ENCODE results near the gene MRPS24.

The MRPS24 gene

DNA sequence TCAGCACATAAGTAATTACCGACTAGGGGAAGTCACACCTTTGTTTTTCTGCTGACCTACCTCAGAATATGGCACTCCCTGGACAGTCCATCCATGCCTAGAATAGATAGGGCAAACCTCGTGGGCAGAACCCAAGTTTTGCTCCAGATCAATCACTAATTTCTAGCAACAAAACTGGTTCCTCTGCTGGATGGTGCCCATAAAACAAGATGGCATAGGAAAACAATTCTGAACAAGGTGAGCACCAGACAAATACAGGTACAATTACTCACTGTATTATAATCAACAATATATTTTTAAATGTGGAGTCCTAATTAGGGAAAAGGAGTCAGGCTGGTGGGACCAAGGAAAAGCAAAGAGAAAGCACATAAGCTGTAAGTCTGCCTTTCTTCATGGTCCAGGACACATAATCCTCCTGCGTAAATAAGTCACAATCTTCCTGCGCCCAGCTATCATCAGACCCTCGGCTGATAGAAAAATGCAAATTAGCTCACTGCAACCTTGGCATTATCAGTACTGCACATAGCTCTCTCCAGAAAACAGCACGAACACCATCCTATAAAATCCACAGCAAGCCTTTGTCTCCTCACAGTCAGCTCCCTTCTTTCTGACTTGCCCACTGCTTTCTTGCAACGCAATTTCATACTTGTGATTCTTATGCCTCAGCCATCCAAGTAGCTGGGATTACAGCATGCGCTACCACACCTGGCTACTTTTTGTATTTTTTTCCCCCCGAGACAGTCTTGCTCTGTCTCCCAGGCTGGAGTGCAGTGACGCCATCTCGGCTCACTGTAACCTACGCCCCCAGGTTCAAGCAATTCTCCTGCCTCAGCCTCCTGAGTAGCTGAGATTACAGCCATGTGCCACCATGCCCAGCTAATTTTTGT lies 22.0 kb upstream of the MRPS24 start:
- Histone ChIP-seq H3K27me3 (ENCODE audit: insufficient read depth, low read length, poor library complexity) (no peaks in the 10 kb centered on the region), H4K20me1 (ENCODE audit: insufficient read depth, low read length) (peaks cover 32% of the 10 kb centered on the region; the same call in 1 of the 2 replicates), H2AFZ (ENCODE audit: low read depth, low read length) (no peak overlapping the region), H3K79me2 (ENCODE audit: insufficient read depth, low read length) (peaks cover 84% of the 10 kb centered on the region), H3K4me3 (ENCODE audit: low read depth in 1 of 2, low read length in 2 of 2) (no peak overlapping the region), H3K4me1 (ENCODE audit: insufficient read depth, low read length) (no peaks in the 10 kb centered on the region), H3K9me3 (ENCODE audit: insufficient read depth, low read length, severe bottlenecking) (no peaks in the 10 kb centered on the region), H3K36me3 (ENCODE audit: insufficient read depth, low read length) (peaks cover 4% of the 10 kb centered on the region; the same call in 1 of the 2 replicates), H3K27ac (ENCODE audit: low read length) (no peak overlapping the region), H3K4me2 (ENCODE audit: insufficient read depth, low read length) (no peak overlapping the region), H3K9ac (ENCODE audit: low read depth, low read length) (no peak overlapping the region)
- DNase-seq: no peak
- ATAC-seq (ENCODE audit: insufficient read depth, low read depth): no peak
- TF ChIP-seq, protein P1, sequence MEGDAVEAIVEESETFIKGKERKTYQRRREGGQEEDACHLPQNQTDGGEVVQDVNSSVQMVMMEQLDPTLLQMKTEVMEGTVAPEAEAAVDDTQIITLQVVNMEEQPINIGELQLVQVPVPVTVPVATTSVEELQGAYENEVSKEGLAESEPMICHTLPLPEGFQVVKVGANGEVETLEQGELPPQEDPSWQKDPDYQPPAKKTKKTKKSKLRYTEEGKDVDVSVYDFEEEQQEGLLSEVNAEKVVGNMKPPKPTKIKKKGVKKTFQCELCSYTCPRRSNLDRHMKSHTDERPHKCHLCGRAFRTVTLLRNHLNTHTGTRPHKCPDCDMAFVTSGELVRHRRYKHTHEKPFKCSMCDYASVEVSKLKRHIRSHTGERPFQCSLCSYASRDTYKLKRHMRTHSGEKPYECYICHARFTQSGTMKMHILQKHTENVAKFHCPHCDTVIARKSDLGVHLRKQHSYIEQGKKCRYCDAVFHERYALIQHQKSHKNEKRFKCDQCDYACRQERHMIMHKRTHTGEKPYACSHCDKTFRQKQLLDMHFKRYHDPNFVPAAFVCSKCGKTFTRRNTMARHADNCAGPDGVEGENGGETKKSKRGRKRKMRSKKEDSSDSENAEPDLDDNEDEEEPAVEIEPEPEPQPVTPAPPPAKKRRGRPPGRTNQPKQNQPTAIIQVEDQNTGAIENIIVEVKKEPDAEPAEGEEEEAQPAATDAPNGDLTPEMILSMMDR (IDR thresholded peaks at IDR 0.05; ENCODE audit: borderline replicate concordance, extremely low read depth, low read length, poor library complexity, severe bottlenecking): no peak
- no peak for TF ChIP-seq EZH2 (IDR thresholded peaks at IDR 0.05; ENCODE audit: borderline replicate concordance, low read depth, low read length, severe bottlenecking)

DNA sequence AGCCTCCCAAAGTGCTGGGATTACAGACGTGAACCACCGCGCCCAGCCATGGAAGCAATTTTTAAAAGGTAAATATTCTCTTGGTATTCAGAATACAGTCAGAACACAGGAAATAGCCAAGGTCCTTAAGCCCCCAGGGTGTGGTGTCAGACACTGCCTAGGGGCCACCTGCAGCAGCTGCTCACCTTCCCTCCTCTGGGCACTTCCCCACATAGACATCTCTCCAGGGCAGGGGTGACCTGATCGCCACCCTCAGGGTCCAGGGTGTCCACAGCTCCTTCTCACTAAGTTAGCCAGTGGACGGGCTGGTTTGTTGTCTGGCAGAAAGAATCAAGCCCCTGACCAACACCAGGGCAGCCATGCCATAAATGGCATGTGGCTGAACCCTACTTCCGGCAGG lies 21.2 kb upstream of the MRPS24 start:
- H4K20me1 ChIP-seq (ENCODE audit: insufficient read depth, low read length): peaks cover 32% of the 10 kb centered on the region; the same call in 1 of the 2 replicates
- no peak overlapping the region for H3K4me2 ChIP-seq (ENCODE audit: insufficient read depth, low read length)
- no peak overlapping the region for H3K4me3 ChIP-seq (ENCODE audit: low read depth in 1 of 2, low read length in 2 of 2)
- TF ChIP-seq EZH2 (IDR thresholded peaks at IDR 0.05; ENCODE audit: borderline replicate concordance, low read depth, low read length, severe bottlenecking): no peak
- TF ChIP-seq, protein P1 (IDR thresholded peaks at IDR 0.05; ENCODE audit: borderline replicate concordance, extremely low read depth, low read length, poor library complexity, severe bottlenecking): no peak
- H3K79me2 ChIP-seq (ENCODE audit: insufficient read depth, low read length): peaks cover 75% of the 10 kb centered on the region
- peaks cover 11% of the 10 kb centered on the region for H3K36me3 ChIP-seq (ENCODE audit: insufficient read depth, low read length)
- ATAC-seq (ENCODE audit: insufficient read depth, low read depth) (no peak), DNase-seq (no peak)
- H2AFZ ChIP-seq (ENCODE audit: low read depth, low read length): no peak overlapping the region
- no peak overlapping the region for H3K27ac ChIP-seq (ENCODE audit: low read length)
- H3K4me1 ChIP-seq (ENCODE audit: insufficient read depth, low read length): no peaks in the 10 kb centered on the region
- H3K27me3 ChIP-seq (ENCODE audit: insufficient read depth, low read length, poor library complexity): no peaks in the 10 kb centered on the region
- H3K9me3 ChIP-seq (ENCODE audit: insufficient read depth, low read length, severe bottlenecking): no peaks in the 10 kb centered on the region
- H3K9ac ChIP-seq (ENCODE audit: low read depth, low read length): no peak overlapping the region

DNA sequence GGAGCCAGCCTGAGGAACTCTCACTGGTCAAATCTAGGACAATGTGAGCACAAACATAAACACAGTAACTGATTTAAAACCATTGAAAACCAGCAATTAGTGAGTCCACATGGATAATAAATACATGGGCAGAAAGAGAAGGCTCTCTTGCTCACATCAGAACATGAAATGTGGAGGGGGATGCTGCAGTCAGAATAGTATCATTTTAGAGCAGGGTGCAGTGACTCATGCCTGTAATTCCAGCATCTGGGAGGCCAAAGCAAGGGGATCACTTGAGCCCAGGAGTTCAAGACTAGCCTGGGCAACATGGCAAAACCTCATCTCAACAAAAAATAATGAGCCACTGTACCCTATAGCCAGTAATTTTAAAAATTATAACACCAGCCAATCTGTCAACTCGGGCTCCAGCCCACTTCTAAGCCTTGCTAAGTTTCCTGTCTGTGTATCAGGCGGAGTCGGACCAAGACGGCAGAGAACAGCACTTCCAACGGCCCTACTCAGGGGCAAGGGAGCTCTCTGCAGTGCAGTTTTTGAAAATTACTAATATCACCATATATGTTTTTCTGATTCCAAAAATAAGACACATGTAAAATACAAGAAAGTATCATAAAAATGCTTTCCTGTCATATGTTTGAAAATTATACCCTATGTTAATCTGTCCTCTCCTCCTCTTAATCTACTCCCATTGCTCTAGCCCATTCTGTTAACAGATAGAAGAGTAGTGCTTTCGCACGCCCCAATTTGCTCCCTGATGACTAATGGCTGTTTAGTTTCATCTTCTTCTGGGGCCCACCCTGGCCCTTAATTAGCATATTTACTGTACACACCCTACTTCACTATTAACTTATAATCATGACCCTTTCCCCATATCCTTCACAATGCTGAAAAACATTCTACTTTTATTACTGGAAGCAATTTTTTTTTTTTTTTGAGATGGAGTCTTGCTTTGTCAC lies 20.0 kb upstream of the MRPS24 start:
- DNase-seq: no peak
- Histone ChIP-seq H3K4me3 (ENCODE audit: low read depth in 1 of 2, low read length in 2 of 2) (no peak overlapping the region), H3K4me2 (ENCODE audit: insufficient read depth, low read length) (no peak overlapping the region), H3K27ac (ENCODE audit: low read length) (no peak overlapping the region), H3K4me1 (ENCODE audit: insufficient read depth, low read length) (no peaks in the 10 kb centered on the region), H3K36me3 (ENCODE audit: insufficient read depth, low read length) (peaks cover 20% of the 10 kb centered on the region), H3K27me3 (ENCODE audit: insufficient read depth, low read length, poor library complexity) (no peaks in the 10 kb centered on the region), H3K9ac (ENCODE audit: low read depth, low read length) (no peak overlapping the region), H4K20me1 (ENCODE audit: insufficient read depth, low read length) (peaks cover 27% of the 10 kb centered on the region; the same call in 1 of the 2 replicates), H3K79me2 (ENCODE audit: insufficient read depth, low read length) (peaks cover 63% of the 10 kb centered on the region), H3K9me3 (ENCODE audit: insufficient read depth, low read length, severe bottlenecking) (no peaks in the 10 kb centered on the region), H2AFZ (ENCODE audit: low read depth, low read length) (no peak overlapping the region)
- TF ChIP-seq, protein P1 (IDR thresholded peaks at IDR 0.05; ENCODE audit: borderline replicate concordance, extremely low read depth, low read length, poor library complexity, severe bottlenecking): no peak
- TF ChIP-seq EZH2 (IDR thresholded peaks at IDR 0.05; ENCODE audit: borderline replicate concordance, low read depth, low read length, severe bottlenecking): no peak
- no peak for ATAC-seq (ENCODE audit: insufficient read depth, low read depth)
